Stimulated activated naive CD8-positive, alpha-beta T cell treated with anti-CD3 and anti-CD28 coated beads, Interleukin-15, amount 100 ng/mL, for 72 hours (primary cell): ENCODE measurements around the gene SNX17.
"Not testable (repeated sequence)": the region's sequence is repeated elsewhere in the genome, so short reads cannot be mapped to it uniquely, and the experiment has no call there.

Experiments
- ATAC-seq: fragments of 150-1000 bp; cut with Tn5 transposase; 2 replicates; pipeline ENCODE4 v1.10.0; 2021; ENCODE audit warnings: mild to moderate bottlenecking, moderate library complexity
- DNase-seq, 2 donors: peaks; one replicate each; pipeline ENCODE4 v3.0.0; 2021 to 2022
- H3K27ac Mint-ChIP-seq, 2 donors: one replicate each; pipeline ENCODE4 v1.8.0; 2022; ENCODE audit warnings: mild to moderate bottlenecking in 2 of 2, mixed read lengths in 2 of 2, moderate library complexity in 2 of 2
- H3K27me3 Mint-ChIP-seq: one replicate; pipeline ENCODE4 v1.8.0; 2022; ENCODE audit warnings: mixed read lengths
- H3K4me1 Mint-ChIP-seq: one replicate; pipeline ENCODE4 v1.8.0; 2022; ENCODE audit warnings: mild to moderate bottlenecking, mixed read lengths
- H3K4me3 Mint-ChIP-seq, 2 donors: one replicate each; pipeline ENCODE4 v1.8.0; 2022; ENCODE audit warnings: mild to moderate bottlenecking in 2 of 2, mixed read lengths in 2 of 2, moderate library complexity in 1 of 2
- H3K9me3 Mint-ChIP-seq, 2 donors: one replicate each; pipeline ENCODE4 v1.8.0; 2022; ENCODE audit warnings: mixed read lengths in 2 of 2

SNX17 gene

GRCh38 chr2:27370026-27370815 lies at the start of gene SNX17, which contains the start of gene EIF2B4:
Gene SNX17 (plus strand): TSS chr2:27370616. CDS start chr2:27370744, 128 bp downstream.
Gene EIF2B4 (minus strand): TSS chr2:27370338. CDS start chr2:27370314, 24 bp downstream.
- Mint-ChIP-seq H3K4me3 (peak within 1 kb of the TSS; percentile 81 to 85), H3K27me3 (no peaks in the 10 kb centered on the region), H3K4me1 (peaks cover 50% of the 10 kb centered on the region), H3K27ac (peak within 1 kb of the TSS; percentile 93 to 98), H3K9me3 (no peaks in the 10 kb centered on the region)
- DNase-seq (peak; percentile 99 to 100), ATAC-seq (peak; percentile 94)

GRCh38 chr2:27320958-27321543 lies 49.4 kb upstream of the SNX17 start:
- DNase-seq (no peak), ATAC-seq (no peak)
- H3K9me3 Mint-ChIP-seq, result no peaks in the 10 kb centered on the region
- no peak overlapping the region for H3K4me3 Mint-ChIP-seq
- no peak overlapping the region for H3K27ac Mint-ChIP-seq
- H3K4me1 Mint-ChIP-seq, result peaks cover 19% of the 10 kb centered on the region
- H3K27me3 Mint-ChIP-seq, result no peaks in the 10 kb centered on the region

GRCh38 chr2:27322301-27322765 lies 48.1 kb upstream of the SNX17 start:
- no peaks in the 10 kb centered on the region for H3K27me3 Mint-ChIP-seq
- peak overlapping the region; percentile 74 to 99 for H3K27ac Mint-ChIP-seq
- H3K9me3 Mint-ChIP-seq, result no peaks in the 10 kb centered on the region
- DNase-seq (peak in 1 of 2 donors; percentile 26), ATAC-seq (peak; percentile 54)
- peaks cover 19% of the 10 kb centered on the region for H3K4me1 Mint-ChIP-seq
- peak overlapping the region; percentile 97 to 99 for H3K4me3 Mint-ChIP-seq

GRCh38 chr2:27322766-27323595 lies 47.4 kb upstream of the SNX17 start, which contains the start of gene MPV17:
Gene MPV17 (minus strand): TSS chr2:27323097. CDS start chr2:27322517, 580 bp downstream.
- Mint-ChIP-seq H3K9me3 (no peaks in the 10 kb centered on the region), H3K27ac (peak within 1 kb of the TSS; percentile 99), H3K4me3 (peak within 1 kb of the TSS; percentile 97 to 99)

GRCh38 chr2:27323596-27324285 lies 46.7 kb upstream of the SNX17 start:
- peak overlapping the region; percentile 99 for H3K27ac Mint-ChIP-seq
- ATAC-seq, result no peak
- no peak for DNase-seq
- H3K27me3 Mint-ChIP-seq, result no peaks in the 10 kb centered on the region
- H3K9me3 Mint-ChIP-seq, result no peaks in the 10 kb centered on the region
- H3K4me3 Mint-ChIP-seq, result peak overlapping the region; percentile 97 to 99
- H3K4me1 Mint-ChIP-seq, result peaks cover 19% of the 10 kb centered on the region

More at GRCh38 chr2:27322766-27323595, 47.4 kb upstream of the SNX17 start, which contains the start of gene MPV17:
- peak; percentile 98 for ATAC-seq
- Mint-ChIP-seq H3K4me1 (peaks cover 19% of the 10 kb centered on the region), H3K27me3 (no peaks in the 10 kb centered on the region)
- DNase-seq, result peak; percentile 73 to 86

- Mint-ChIP-seq H3K4me3 (peak overlapping the region in 1 of 2 donors; percentile 3), H3K9me3 (no peaks in the 10 kb centered on the region)
- ATAC-seq, result no peak
Observed at GRCh38 chr2:27324720-27325119, 45.7 kb upstream of the SNX17 start.

GRCh38 chr2:27335311-27335710 lies 35.1 kb upstream of the SNX17 start:
- Mint-ChIP-seq H3K9me3 (no peaks in the 10 kb centered on the region), H3K4me3 (no peak overlapping the region), H3K4me1 (no peaks in the 10 kb centered on the region), H3K27me3 (no peaks in the 10 kb centered on the region), H3K27ac (peak overlapping the region in 1 of 2 donors; percentile 8)
- DNase-seq (no peak), ATAC-seq (no peak)

More at GRCh38 chr2:27324720-27325119, 45.7 kb upstream of the SNX17 start:
- H3K27ac Mint-ChIP-seq, result peak overlapping the region in 1 of 2 donors; percentile 63
- DNase-seq, result no peak
- peaks cover 19% of the 10 kb centered on the region for H3K4me1 Mint-ChIP-seq
- no peaks in the 10 kb centered on the region for H3K27me3 Mint-ChIP-seq

GRCh38 chr2:27336173-27336572 lies 34.2 kb upstream of the SNX17 start:
- no peaks in the 10 kb centered on the region for H3K9me3 Mint-ChIP-seq
- H3K4me3 Mint-ChIP-seq, result no peak overlapping the region
- H3K27me3 Mint-ChIP-seq, result no peaks in the 10 kb centered on the region
- peak overlapping the region in 1 of 2 donors; percentile 61 for H3K27ac Mint-ChIP-seq
- ATAC-seq, result no peak
- H3K4me1 Mint-ChIP-seq, result no peaks in the 10 kb centered on the region
- DNase-seq, result no peak

- DNase-seq (no peak), ATAC-seq (no peak)
- Mint-ChIP-seq H3K27ac (no peak overlapping the region), H3K9me3 (no peaks in the 10 kb centered on the region), H3K27me3 (no peaks in the 10 kb centered on the region), H3K4me3 (peak overlapping the region in 1 of 2 donors; percentile 12), H3K4me1 (peaks cover 44% of the 10 kb centered on the region)
Observed at GRCh38 chr2:27347641-27348040, 22.8 kb upstream of the SNX17 start.

- DNase-seq, result no peak
- no peaks in the 10 kb centered on the region for H3K27me3 Mint-ChIP-seq
- H3K9me3 Mint-ChIP-seq, result no peaks in the 10 kb centered on the region
- H3K4me3 Mint-ChIP-seq, result no peak overlapping the region
- no peak overlapping the region for H3K27ac Mint-ChIP-seq
- H3K4me1 Mint-ChIP-seq, result peaks cover 64% of the 10 kb centered on the region
- ATAC-seq, result no peak
Observed at GRCh38 chr2:27350106-27350693, 20.2 kb upstream of the SNX17 start.

- no peaks in the 10 kb centered on the region for H3K9me3 Mint-ChIP-seq
- H3K4me3 Mint-ChIP-seq, result peak overlapping the region; percentile 35 to 40
- DNase-seq (no peak), ATAC-seq (peak; percentile 52)
- peaks cover 66% of the 10 kb centered on the region for H3K4me1 Mint-ChIP-seq
- H3K27me3 Mint-ChIP-seq, result no peaks in the 10 kb centered on the region
- peak overlapping the region in 1 of 2 donors; percentile 1 for H3K27ac Mint-ChIP-seq
Observed at GRCh38 chr2:27351802-27352598, 18.4 kb upstream of the SNX17 start.

GRCh38 chr2:27353386-27353761 lies 17.0 kb upstream of the SNX17 start:
- DNase-seq, ATAC-seq, H3K9me3 Mint-ChIP-seq, H3K27me3 Mint-ChIP-seq, H3K27ac Mint-ChIP-seq: not testable (repeated sequence)
- Mint-ChIP-seq H3K4me3 (peak overlapping the region in 1 of 2 donors; percentile 34), H3K4me1 (peaks cover 61% of the 10 kb centered on the region)

- DNase-seq, result no peak
- H3K4me3 Mint-ChIP-seq, result peak overlapping the region; percentile 33 to 34
- H3K27ac Mint-ChIP-seq, result peak overlapping the region in 1 of 2 donors; percentile 70
Observed at GRCh38 chr2:27353762-27354596, 16.4 kb upstream of the SNX17 start.

More at GRCh38 chr2:27353762-27354596, 16.4 kb upstream of the SNX17 start:
- no peaks in the 10 kb centered on the region for H3K27me3 Mint-ChIP-seq
- no peaks in the 10 kb centered on the region for H3K9me3 Mint-ChIP-seq
- ATAC-seq, result no peak
- H3K4me1 Mint-ChIP-seq, result peaks cover 65% of the 10 kb centered on the region
